ENCODE measurements around the gene NOS1. TPM values are rescaled to one million over a fixed set of nuclear protein-coding genes. Genes with fewer than 3 reads are reported as not detected.

The NOS1 gene
- total RNA-seq, 2 experiments from 2014 or later: not detected

DNA sequence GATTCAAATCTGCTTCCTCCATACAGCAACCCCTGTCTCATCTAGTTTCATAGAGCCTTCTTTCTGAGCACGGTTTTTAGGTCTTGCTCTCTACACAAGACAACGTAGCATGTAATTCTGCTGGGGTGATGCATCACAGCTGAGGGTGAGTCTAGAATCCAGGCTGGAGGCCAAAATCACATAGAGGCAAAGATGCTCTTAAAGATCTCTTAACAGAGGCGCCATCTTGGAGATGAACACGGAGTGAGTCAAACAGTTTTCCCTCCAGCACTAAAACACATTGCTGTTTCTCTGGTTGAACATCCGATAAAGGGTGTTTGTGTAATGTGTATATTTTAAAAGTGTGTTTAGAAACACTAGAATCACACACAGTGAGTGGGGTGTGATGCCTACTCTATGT is 78.9 kb downstream of the NOS1 start:
- no peaks in the 10 kb centered on the region for H3K9me3 Mint-ChIP-seq (ENCODE audit: insufficient read depth)
- H3K27ac Mint-ChIP-seq: no peak overlapping the region
- H3K4me3 Mint-ChIP-seq: no peak overlapping the region
- H3K36me3 Mint-ChIP-seq (ENCODE audit: low read depth): no peaks in the 10 kb centered on the region
- POLR2A ChIA-PET: no interaction called here
- ATAC-seq (no peak), DNase-seq (no peak)
- CTCF ChIA-PET: no interaction called here
- peaks cover 3% of the 10 kb centered on the region for H3K27me3 Mint-ChIP-seq (ENCODE audit: low read depth)
- no peaks in the 10 kb centered on the region for H3K4me1 Mint-ChIP-seq (ENCODE audit: low read depth)

GRCh38 chr12:117280019-117280680 is 81.3 kb downstream of the NOS1 start:
- Mint-ChIP-seq H3K9me3 (ENCODE audit: insufficient read depth) (no peaks in the 10 kb centered on the region), H3K4me1 (ENCODE audit: low read depth) (no peaks in the 10 kb centered on the region), H3K36me3 (ENCODE audit: low read depth) (no peaks in the 10 kb centered on the region), H3K27me3 (ENCODE audit: low read depth) (peaks cover 3% of the 10 kb centered on the region), H3K4me3 (no peak overlapping the region), H3K27ac (no peak overlapping the region)
- no peak for DNase-seq
- no peak for ATAC-seq
- POLR2A ChIA-PET: no interaction called here
- CTCF ChIA-PET: no interaction called here

- DNase-seq (no peak), ATAC-seq (no peak)
- ChIA-PET POLR2A (no interaction called here), CTCF (no interaction called here)
- H3K36me3 Mint-ChIP-seq (ENCODE audit: low read depth): no peaks in the 10 kb centered on the region
- H3K4me1 Mint-ChIP-seq (ENCODE audit: low read depth): no peaks in the 10 kb centered on the region
- H3K9me3 Mint-ChIP-seq (ENCODE audit: insufficient read depth): no peaks in the 10 kb centered on the region
- H3K27me3 Mint-ChIP-seq (ENCODE audit: low read depth): peaks cover 3% of the 10 kb centered on the region
- no peak overlapping the region for H3K27ac Mint-ChIP-seq
- H3K4me3 Mint-ChIP-seq: no peak overlapping the region
Observed at GRCh38 chr12:117279606-117280005, 81.8 kb downstream of the NOS1 start.

- ChIA-PET POLR2A (no interaction called here), CTCF (no interaction called here)
- no peaks in the 10 kb centered on the region for H3K4me1 Mint-ChIP-seq (ENCODE audit: low read depth)
- H3K36me3 Mint-ChIP-seq (ENCODE audit: low read depth): no peaks in the 10 kb centered on the region
- no peaks in the 10 kb centered on the region for H3K9me3 Mint-ChIP-seq (ENCODE audit: insufficient read depth)
- DNase-seq (no peak), ATAC-seq (no peak)
- no peak overlapping the region for H3K27ac Mint-ChIP-seq
- H3K4me3 Mint-ChIP-seq: no peak overlapping the region
- peaks cover 7% of the 10 kb centered on the region for H3K27me3 Mint-ChIP-seq (ENCODE audit: low read depth)
Observed at GRCh38 chr12:117277875-117278274, 83.6 kb downstream of the NOS1 start.

- no peaks in the 10 kb centered on the region for H3K9me3 Mint-ChIP-seq (ENCODE audit: insufficient read depth)
- CTCF ChIA-PET: no interaction called here
- ATAC-seq (no peak), DNase-seq (no peak)
- H3K27ac Mint-ChIP-seq: no peak overlapping the region
- no peaks in the 10 kb centered on the region for H3K4me1 Mint-ChIP-seq (ENCODE audit: low read depth)
- H3K4me3 Mint-ChIP-seq: no peak overlapping the region
- no peaks in the 10 kb centered on the region for H3K36me3 Mint-ChIP-seq (ENCODE audit: low read depth)
- POLR2A ChIA-PET: no interaction called here
- peaks cover 4% of the 10 kb centered on the region for H3K27me3 Mint-ChIP-seq (ENCODE audit: low read depth)
Observed at GRCh38 chr12:117273091-117273490, 88.3 kb downstream of the NOS1 start.

DNA sequence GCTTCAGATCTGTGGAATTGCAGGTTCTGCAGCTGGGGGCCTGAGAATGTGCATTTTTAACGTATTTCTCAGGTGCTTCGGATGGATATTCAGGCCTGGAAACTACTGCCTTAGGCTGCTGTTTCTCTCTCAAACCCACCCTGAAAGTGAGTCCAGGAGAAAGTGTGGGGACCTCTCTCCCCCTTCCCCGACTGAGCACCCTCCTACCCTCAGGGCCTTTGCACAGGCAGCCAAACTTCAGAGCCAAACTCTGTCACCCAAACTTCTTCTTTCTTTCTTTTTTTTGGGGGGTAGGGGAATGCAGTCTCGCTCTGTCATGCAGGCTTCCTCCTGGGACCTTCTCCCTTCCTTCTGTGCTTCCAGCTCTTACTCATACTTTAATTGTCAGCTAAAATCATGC is 88.7 kb downstream of the NOS1 start:
- H3K27ac Mint-ChIP-seq: no peak overlapping the region
- no peak for DNase-seq
- no peaks in the 10 kb centered on the region for H3K4me1 Mint-ChIP-seq (ENCODE audit: low read depth)
- H3K27me3 Mint-ChIP-seq (ENCODE audit: low read depth): peaks cover 4% of the 10 kb centered on the region
- ChIA-PET POLR2A (no interaction called here), CTCF (no interaction called here)
- H3K36me3 Mint-ChIP-seq (ENCODE audit: low read depth): no peaks in the 10 kb centered on the region
- H3K4me3 Mint-ChIP-seq: no peak overlapping the region
- ATAC-seq: no peak
- no peaks in the 10 kb centered on the region for H3K9me3 Mint-ChIP-seq (ENCODE audit: insufficient read depth)

GRCh38 chr12:117262749-117263148 is 98.7 kb downstream of the NOS1 start:
- H3K4me1 Mint-ChIP-seq (ENCODE audit: low read depth): no peaks in the 10 kb centered on the region
- ChIA-PET POLR2A (no interaction called here), CTCF (no interaction called here)
- H3K4me3 Mint-ChIP-seq: no peak overlapping the region
- ATAC-seq: no peak
- no peak overlapping the region for H3K27ac Mint-ChIP-seq
- no peaks in the 10 kb centered on the region for H3K9me3 Mint-ChIP-seq (ENCODE audit: insufficient read depth)
- H3K27me3 Mint-ChIP-seq (ENCODE audit: low read depth): no peaks in the 10 kb centered on the region
- no peak for DNase-seq
- H3K36me3 Mint-ChIP-seq (ENCODE audit: low read depth): no peaks in the 10 kb centered on the region

- Mint-ChIP-seq H3K27me3 (ENCODE audit: low read depth) (no peaks in the 10 kb centered on the region), H3K27ac (no peak overlapping the region), H3K9me3 (ENCODE audit: insufficient read depth) (no peaks in the 10 kb centered on the region), H3K4me3 (no peak overlapping the region), H3K4me1 (ENCODE audit: low read depth) (no peaks in the 10 kb centered on the region), H3K36me3 (ENCODE audit: low read depth) (no peaks in the 10 kb centered on the region)
- POLR2A ChIA-PET: no interaction called here
- ATAC-seq: no peak
- DNase-seq: no peak
- CTCF ChIA-PET: no interaction called here
Observed at GRCh38 chr12:117261247-117261646, 100.2 kb downstream of the NOS1 start.

GRCh38 chr12:117255386-117255785 is 106.0 kb downstream of the NOS1 start:
- no peak for ATAC-seq

DNA sequence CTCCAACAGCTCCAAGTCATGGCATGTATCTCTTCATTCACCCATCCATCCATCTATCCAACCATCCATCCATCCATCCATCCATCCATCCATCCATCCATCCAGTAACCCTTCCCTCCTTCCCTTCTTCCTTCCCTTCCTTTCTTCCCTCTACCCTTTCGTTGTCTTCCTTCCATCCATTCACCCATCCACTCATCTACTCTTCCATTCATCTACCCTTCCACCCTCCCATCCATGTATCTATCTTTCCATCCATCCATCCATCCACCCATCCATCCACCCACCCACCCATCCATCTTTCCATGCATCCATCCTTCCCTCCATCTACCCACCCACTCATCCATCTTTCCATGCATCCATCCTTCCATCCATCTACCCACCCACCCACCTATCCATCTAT is 117.9 kb downstream of the NOS1 start:
- Mint-ChIP-seq H3K9me3 (ENCODE audit: insufficient read depth) (no peaks in the 10 kb centered on the region), H3K4me3 (no peak overlapping the region), H3K36me3 (ENCODE audit: low read depth) (no peaks in the 10 kb centered on the region), H3K27me3 (ENCODE audit: low read depth) (no peaks in the 10 kb centered on the region), H3K4me1 (ENCODE audit: low read depth) (no peaks in the 10 kb centered on the region), H3K27ac (no peak overlapping the region)
- ChIA-PET POLR2A (no interaction called here), CTCF (no interaction called here)
- no peak for ATAC-seq
- DNase-seq: no peak

More at GRCh38 chr12:117255386-117255785, 106.0 kb downstream of the NOS1 start:
- no peaks in the 10 kb centered on the region for H3K36me3 Mint-ChIP-seq (ENCODE audit: low read depth)
- ChIA-PET POLR2A (no interaction called here), CTCF (no interaction called here)
- no peak for DNase-seq
- H3K4me1 Mint-ChIP-seq (ENCODE audit: low read depth): no peaks in the 10 kb centered on the region
- no peak overlapping the region for H3K4me3 Mint-ChIP-seq
- no peak overlapping the region for H3K27ac Mint-ChIP-seq
- no peaks in the 10 kb centered on the region for H3K27me3 Mint-ChIP-seq (ENCODE audit: low read depth)
- no peaks in the 10 kb centered on the region for H3K9me3 Mint-ChIP-seq (ENCODE audit: insufficient read depth)

DNA sequence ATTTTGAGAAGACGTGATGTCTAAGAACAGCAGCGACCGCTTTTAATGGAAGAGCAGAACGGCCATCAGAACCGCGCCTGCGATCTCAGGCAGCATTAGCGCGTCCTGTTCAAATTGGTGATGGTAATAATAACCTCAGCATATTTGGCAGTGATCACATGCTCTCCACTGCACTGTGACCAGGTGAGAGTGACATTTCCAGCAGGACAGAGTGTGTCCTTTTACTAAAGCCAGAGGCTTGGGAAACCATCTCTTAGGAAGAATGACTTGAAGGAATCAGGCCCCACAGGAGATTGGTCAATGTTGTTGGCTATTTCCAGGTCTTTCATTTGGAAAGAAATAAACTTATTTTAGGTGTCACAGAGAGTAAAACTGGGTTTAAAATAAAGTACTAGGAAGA is 119.7 kb downstream of the NOS1 start:
- no peak overlapping the region for H3K27ac Mint-ChIP-seq
- no peaks in the 10 kb centered on the region for H3K27me3 Mint-ChIP-seq (ENCODE audit: low read depth)
- no peaks in the 10 kb centered on the region for H3K36me3 Mint-ChIP-seq (ENCODE audit: low read depth)
- H3K9me3 Mint-ChIP-seq (ENCODE audit: insufficient read depth): no peaks in the 10 kb centered on the region
- DNase-seq: no peak
- H3K4me1 Mint-ChIP-seq (ENCODE audit: low read depth): no peaks in the 10 kb centered on the region
- POLR2A ChIA-PET: no interaction called here
- ATAC-seq: no peak
- CTCF ChIA-PET: no interaction called here
- H3K4me3 Mint-ChIP-seq: no peak overlapping the region

- CTCF ChIA-PET: no interaction called here
- Mint-ChIP-seq H3K4me3 (no peak overlapping the region), H3K4me1 (ENCODE audit: low read depth) (no peaks in the 10 kb centered on the region), H3K27me3 (ENCODE audit: low read depth) (no peaks in the 10 kb centered on the region), H3K9me3 (ENCODE audit: insufficient read depth) (no peaks in the 10 kb centered on the region), H3K36me3 (ENCODE audit: low read depth) (no peaks in the 10 kb centered on the region), H3K27ac (no peak overlapping the region)
- DNase-seq (no peak), ATAC-seq (no peak)
- POLR2A ChIA-PET: no interaction called here
Observed at GRCh38 chr12:117240081-117240755, 121.2 kb downstream of the NOS1 start.

All from activated CD8-positive, alpha-beta T cell treated with anti-CD3 and anti-CD28 coated beads, Interleukin-2, amount 10 ng/mL, durations not matched to agents 7 days and 5 days (primary cell).